Upper lobe of left lung (tissue), 6 donors: ENCODE data around the gene HSD11B1L. TPM values are rescaled to one million over a fixed set of nuclear protein-coding genes. Genes with fewer than 3 reads are reported as not detected.

Experiments used
- ATAC-seq, 2 donors: fragments of 200-7000 bp; cut with Tn5 transposase; one replicate each; pipeline ENCODE4 v1.9.1; 2022; ENCODE audit warnings: mild to moderate bottlenecking in 2 of 2, moderate library complexity in 2 of 2; ENCODE audit not compliant: low FRiP score in 2 of 2
- DNase-seq, 2 donors: peaks; one replicate each; pipeline ENCODE4 v3.0.0-alpha.2; 2019 to 2020
- H3K27ac ChIP-seq, 4 donors: fragments of 200-600 bp; sonication (generic); one replicate each; pipeline ENCODE4 v1.5.1; 2016 to 2019
- H3K27me3 ChIP-seq, 4 donors: fragments of 200-600 bp; sonication (generic); one replicate each; pipeline ENCODE4 v1.5.1; 2017 to 2019
- H3K36me3 ChIP-seq, 4 donors: fragments of 200-600 bp; sonication (generic); one replicate each; pipeline ENCODE4 v1.5.1; 2016 to 2019
- H3K4me1 ChIP-seq, 4 donors: fragments of 200-600 bp; sonication (generic); one replicate each; pipeline ENCODE4 v1.5.1; 2018 to 2019
- H3K4me3 ChIP-seq, 4 donors: fragments of 200-600 bp; sonication (generic); one replicate each; pipeline ENCODE4 v1.5.1; 2017 to 2019; ENCODE audit warnings: mild to moderate bottlenecking in 2 of 4, moderate library complexity in 1 of 4
- H3K9me3 ChIP-seq, 4 donors: fragments of 200-600 bp; sonication (generic); one replicate each; pipeline ENCODE4 v1.5.1; 2018 to 2019
- CTCF ChIP-seq, 6 experiments: fragments of 450-650 bp in 4 of 6; fragments of 200-600 bp in 2 of 6; sonication (generic) in 2 of 6; IDR thresholded peaks; one replicate each; pipeline ENCODE4 v1.5.1; 2016 to 2019; ENCODE audit warnings: antibody characterized with exemption in 6 of 6
- EP300 ChIP-seq, 4 donors: sonication (generic); formaldehyde crosslinking; IDR thresholded peaks; one replicate each; pipeline ENCODE4 v1.5.1; 2017; ENCODE audit warnings: antibody characterized with exemption in 4 of 4, control low read depth in 2 of 4
- POLR2A ChIP-seq, 4 donors: fragments of 450-650 bp; IDR thresholded peaks; one replicate each; pipeline ENCODE4 v1.5.1; 2016 to 2017; ENCODE audit warnings: antibody characterized with exemption in 4 of 4, mild to moderate bottlenecking in 2 of 4
- POLR2AphosphoS5 ChIP-seq, 2 donors: sonication (generic); formaldehyde crosslinking; IDR thresholded peaks; one replicate each; pipeline ENCODE4 v1.5.1; 2017; ENCODE audit warnings: antibody characterized with exemption in 2 of 2
- WGBS, 2 donors: methylation state at CpG; one replicate each; pipeline ENCODE4 v1.1.5; 2017 to 2018; 5-methylcytosine and 5-hydroxymethylcytosine counted together
- total RNA-seq, 6 donors: library from RNA; depleted of rRNA in 4 of 6; stranded (reverse); fragments of >200 nt in 4 of 6; gene quantifications; one replicate each; pipeline versions ENCODE4 v1.1.0 to v1.2.1, GENCODE V29; 2016 to 2021
- donor health status: DM: no; HTN: no; CAD: no; lungs with moderate emphysema.
- donor health status: DM: no; HTN: yes; CAD: no; lungs with severe emphysema.

HSD11B1L gene
- total RNA-seq, 6 donors from 2014 or later: 4.5 to 26.5 (median 16.7) TPM

- DNase-seq: peak in 1 of 2 donors; percentile 66
- H3K36me3 ChIP-seq: peaks cover 23 to 88% (median 72%) of the 10 kb centered on the region in 4 donors
- 95 to 97% methylated on average over 22 to 35 of the region's 40 CpGs for WGBS, 2 donors
- no peak overlapping the region for H3K27ac ChIP-seq
- H3K4me1 ChIP-seq: no peaks in the 10 kb centered on the region
- no peaks in the 10 kb centered on the region for H3K27me3 ChIP-seq
- TF ChIP-seq EP300 (IDR thresholded peaks at IDR 0.05) (no peak), POLR2AphosphoS5 (IDR thresholded peaks at IDR 0.05) (no peak), POLR2A (IDR thresholded peaks at IDR 0.05) (no peak), CTCF (IDR thresholded peaks at IDR 0.05) (no peak)
- no peak for ATAC-seq
- H3K9me3 ChIP-seq: no peaks in the 10 kb centered on the region
- no peak overlapping the region for H3K4me3 ChIP-seq
Measured at GRCh38 chr19:5703819-5704818, 23.3 kb downstream of the HSD11B1L start.

- no peaks in the 10 kb centered on the region for H3K9me3 ChIP-seq
- H3K4me1 ChIP-seq: no peaks in the 10 kb centered on the region
- H3K4me3 ChIP-seq: no peak overlapping the region
- WGBS, 2 donors: 92 to 93% methylated on average over 16 of the region's 16 CpGs
- ATAC-seq (no peak), DNase-seq (peak in 1 of 2 donors; percentile 75)
- TF ChIP-seq EP300 (IDR thresholded peaks at IDR 0.05) (no peak), POLR2A (IDR thresholded peaks at IDR 0.05) (no peak), CTCF (IDR thresholded peaks at IDR 0.05) (no peak), POLR2AphosphoS5 (IDR thresholded peaks at IDR 0.05) (no peak)
- peaks cover 26 to 88% (median 71%) of the 10 kb centered on the region in 4 donors for H3K36me3 ChIP-seq
- no peak overlapping the region for H3K27ac ChIP-seq
- H3K27me3 ChIP-seq: no peaks in the 10 kb centered on the region
Measured at GRCh38 chr19:5705552-5705951, 24.7 kb downstream of the HSD11B1L start.

GRCh38 chr19:5706876-5707573 is 26.2 kb downstream of the HSD11B1L start:
- Histone ChIP-seq H3K9me3 (no peaks in the 10 kb centered on the region), H3K4me3 (no peak overlapping the region), H3K4me1 (no peaks in the 10 kb centered on the region), H3K27me3 (no peaks in the 10 kb centered on the region), H3K27ac (no peak overlapping the region), H3K36me3 (peaks cover 36 to 93% (median 77%) of the 10 kb centered on the region in 4 donors)
- ATAC-seq (no peak), DNase-seq (peak in 1 of 2 donors; percentile 54)
- WGBS, 2 donors: 93 to 96% methylated on average over 17 to 35 of the region's 35 CpGs
- TF ChIP-seq EP300 (IDR thresholded peaks at IDR 0.05): no peak
- TF ChIP-seq CTCF (IDR thresholded peaks at IDR 0.05): no peak
- TF ChIP-seq POLR2A (IDR thresholded peaks at IDR 0.05): no peak
- TF ChIP-seq POLR2AphosphoS5 (IDR thresholded peaks at IDR 0.05): no peak

GRCh38 chr19:5707576-5708575 is 27.0 kb downstream of the HSD11B1L start:
- Histone ChIP-seq H3K36me3 (peaks cover 39 to 97% (median 84%) of the 10 kb centered on the region in 4 donors), H3K27me3 (no peaks in the 10 kb centered on the region), H3K4me3 (no peak overlapping the region), H3K4me1 (no peaks in the 10 kb centered on the region), H3K9me3 (no peaks in the 10 kb centered on the region), H3K27ac (no peak overlapping the region)
- 90 to 97% methylated on average over 16 to 33 of the region's 37 CpGs for WGBS, 2 donors
- DNase-seq (peak in 1 of 2 donors; percentile 84), ATAC-seq (peak in 1 of 2 donors; percentile 2)
- no peak for TF ChIP-seq POLR2AphosphoS5 (IDR thresholded peaks at IDR 0.05)
- TF ChIP-seq CTCF (IDR thresholded peaks at IDR 0.05): no peak
- no peak for TF ChIP-seq EP300 (IDR thresholded peaks at IDR 0.05)
- no peak for TF ChIP-seq POLR2A (IDR thresholded peaks at IDR 0.05)
